ENCODE data around the gene RIMBP3C.
A peak's percentile ranks its signal among the peaks of the same experiment; 100 is the strongest.
"Not testable (repeated sequence)": the region's sequence is repeated elsewhere in the genome, so short reads cannot be mapped to it uniquely, and the experiment has no call there.

Gene RIMBP3C

DNA sequence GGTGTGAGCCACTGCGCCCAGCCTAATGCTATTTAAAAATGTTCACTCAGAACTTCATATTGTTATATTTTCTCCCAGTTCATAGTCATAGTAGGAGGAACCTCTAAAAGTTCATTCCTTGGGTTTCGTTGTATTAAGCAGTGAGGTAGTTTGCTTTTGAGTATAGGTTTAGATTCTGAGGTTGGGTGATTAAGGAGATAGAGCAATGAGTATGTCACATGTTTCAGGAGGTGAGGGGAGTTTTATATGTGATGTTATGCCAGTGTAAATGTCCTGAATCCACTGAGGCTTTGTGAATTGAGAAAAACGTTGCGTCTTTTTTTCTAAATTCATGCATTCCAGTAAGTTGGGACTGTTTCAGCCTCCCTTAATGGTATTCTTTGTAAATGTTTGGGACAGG is 20.4 kb upstream of the RIMBP3C start:
- no peak for DNase-seq

DNA sequence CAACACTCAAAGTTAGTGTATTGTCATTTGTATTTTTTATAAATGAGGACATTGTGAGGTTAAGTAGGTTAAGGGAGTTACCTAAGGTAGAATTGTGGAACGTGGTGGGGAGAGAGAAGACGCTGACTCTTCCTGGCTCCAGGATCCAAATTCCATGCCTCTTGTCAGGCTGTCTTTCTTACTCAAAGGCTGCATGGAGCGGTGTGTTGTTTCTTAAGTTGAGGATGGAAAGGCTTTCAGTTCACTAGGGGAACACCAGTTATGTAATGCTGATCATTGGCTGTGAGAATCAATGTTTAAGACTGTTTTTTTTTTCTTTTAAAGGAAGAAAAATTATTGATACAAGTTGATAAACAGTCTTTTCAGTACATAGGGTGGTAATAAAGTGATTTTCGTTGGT is 19.1 kb upstream of the RIMBP3C start:
- no peak for DNase-seq

DNA sequence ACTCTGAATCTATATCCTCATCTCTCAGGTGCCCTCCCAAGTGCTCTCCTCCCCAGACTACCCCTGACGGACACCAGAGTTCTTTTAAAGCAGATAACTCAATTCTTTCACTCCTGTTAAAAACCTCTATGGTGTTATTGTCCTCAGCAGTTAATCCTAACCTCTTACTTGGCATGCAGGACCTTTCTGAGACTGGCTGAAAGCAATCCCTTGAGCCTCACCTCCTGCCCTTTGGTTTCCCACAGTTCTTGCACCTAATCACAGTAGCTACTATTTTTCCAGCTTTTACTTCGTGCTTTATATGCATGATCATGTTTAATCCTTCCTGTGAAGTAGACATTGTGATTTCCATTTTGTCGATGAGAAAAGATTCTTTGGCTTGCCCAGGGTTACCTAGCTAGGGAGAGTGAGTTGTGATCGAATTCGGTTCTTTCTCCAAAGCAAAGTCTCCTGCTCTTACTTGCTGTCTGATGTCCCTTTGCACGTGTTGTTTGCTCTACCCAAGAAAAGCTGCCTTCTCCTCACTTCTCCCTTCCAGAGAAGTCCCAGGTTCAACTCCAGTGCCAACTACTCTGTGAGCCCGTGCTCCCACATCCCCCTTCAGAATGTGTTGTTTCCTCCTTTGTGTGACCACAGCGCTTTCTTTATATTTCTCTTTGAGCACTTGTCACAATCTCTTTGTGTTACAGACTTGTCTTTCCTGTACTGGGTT is 18.4 kb upstream of the RIMBP3C start:
- DNase-seq: peak; percentile 27

DNA sequence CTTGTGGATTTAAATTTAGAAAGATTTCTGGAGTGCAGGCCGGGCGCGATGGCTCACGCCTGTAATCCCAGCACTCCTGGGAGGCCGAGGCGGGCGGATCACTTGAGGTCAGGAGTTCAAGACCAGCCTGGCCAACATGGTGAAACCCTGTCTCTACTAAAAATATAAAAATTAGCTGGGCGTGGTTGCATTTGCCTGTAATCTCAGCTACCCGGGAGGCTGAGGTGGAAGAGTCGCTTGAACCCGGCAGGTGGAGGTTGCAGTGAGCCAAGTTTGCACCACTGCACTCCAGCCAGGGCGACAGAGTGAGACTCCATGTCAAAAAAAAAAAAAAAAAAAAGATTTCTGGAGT is 17.8 kb upstream of the RIMBP3C start:
- not testable (repeated sequence) for DNase-seq

DNA sequence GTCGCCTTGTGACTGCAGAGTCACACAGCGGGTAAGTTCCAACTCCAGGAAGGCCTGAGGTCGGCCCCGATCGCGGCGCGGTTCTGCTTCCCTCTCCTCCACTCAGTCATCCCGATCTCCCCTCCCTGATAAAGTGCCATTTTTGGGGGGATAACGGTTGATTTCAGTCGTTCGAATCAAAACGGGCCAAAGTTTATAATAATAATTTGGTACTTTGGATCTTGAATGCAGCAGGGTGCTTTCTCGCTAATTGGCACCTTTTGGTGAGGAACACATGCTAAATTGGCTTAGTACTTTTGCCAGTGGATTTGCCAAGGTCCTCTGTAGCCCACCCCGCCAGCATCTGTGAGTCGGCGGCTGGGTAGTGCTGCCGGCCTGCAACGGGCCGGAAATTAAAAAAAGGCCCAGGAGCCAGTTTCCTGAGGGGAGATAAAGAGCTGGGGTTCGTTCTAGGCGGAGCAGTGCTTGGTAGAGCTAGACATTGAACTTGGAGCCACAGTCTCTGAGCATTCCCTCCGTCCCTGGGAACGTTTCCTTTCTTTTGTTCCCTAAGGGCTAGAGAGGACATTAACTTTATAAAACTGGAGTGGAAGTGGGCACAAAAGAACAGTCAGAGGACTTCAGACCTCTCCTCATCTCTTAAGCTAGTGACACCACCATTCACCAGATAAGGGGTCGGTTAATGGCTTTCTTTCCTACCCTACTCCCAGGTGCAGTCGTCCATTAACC is 17.2 kb upstream of the RIMBP3C start:
- DNase-seq: peak; percentile 78

DNA sequence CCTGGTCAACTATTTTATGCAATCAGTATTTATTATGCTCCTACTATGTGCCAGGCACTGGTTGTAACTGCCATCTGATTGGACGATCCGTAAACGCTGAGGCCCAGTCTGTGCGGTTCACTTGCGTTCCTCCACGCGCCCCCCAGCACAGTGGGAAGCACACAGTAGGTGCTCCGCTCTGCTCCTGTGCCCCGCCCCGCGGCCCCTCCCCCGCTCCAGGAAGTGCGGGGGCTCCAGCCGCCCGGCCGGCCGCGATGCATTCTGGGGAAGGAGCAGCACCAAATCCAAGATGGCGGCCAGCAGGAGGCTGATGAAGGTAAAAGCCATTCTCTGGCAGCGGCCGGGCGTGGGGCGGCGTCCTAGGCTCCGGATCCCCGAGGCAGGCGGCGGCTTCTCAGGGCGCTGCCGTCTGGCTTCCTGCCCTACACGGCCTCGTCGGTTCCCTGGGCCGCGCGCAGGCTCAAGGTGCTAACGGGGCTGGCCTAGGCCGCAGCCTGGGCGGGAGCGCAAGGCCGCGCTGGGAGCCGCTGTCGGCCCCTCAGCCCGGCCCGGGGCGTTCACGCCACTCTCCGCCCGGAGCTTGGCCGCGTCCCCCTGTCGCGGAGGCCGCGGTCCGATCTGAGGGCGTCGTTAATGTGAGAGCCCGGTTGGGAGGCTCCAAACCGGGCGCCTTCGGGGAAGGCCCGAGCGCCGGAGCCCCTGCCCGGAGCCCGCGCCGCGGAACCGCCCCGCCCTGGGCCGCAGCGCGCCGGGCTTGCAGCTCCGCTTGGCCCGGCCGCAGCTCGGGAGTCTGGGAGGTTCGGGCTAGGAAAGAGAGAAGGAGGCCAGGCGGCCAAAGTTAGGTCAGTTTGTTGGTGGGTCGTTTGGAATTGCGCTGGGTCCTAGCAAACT is 16.4 kb upstream of the RIMBP3C start, which contains the start of gene UBE2L3:
UBE2L3 (plus strand) TSS at position 259 of the 891 bp plus-strand sequence; CDS start at position 290, 31 bp downstream.
- peak; percentile 89 for DNase-seq

DNA sequence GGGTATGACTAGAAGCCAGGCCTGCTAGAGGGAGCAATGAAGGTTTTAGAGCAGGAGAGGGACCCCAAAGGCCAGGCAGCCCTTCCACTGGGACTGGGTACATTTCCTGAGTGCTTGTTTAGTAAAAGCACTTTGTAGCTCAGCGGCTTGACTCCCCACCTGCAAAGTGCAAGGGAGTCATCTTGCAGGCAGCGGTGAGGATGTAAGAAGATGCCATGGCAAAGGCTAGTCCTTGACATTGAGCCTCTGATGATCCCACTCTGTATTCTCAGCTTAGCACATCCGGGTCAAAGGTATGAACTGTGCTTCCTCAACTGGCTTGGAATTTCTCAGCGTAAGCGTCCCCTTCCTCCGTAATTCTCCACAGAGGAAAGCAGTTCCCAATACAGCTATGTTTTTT is 13.2 kb upstream of the RIMBP3C start:
- no peak for DNase-seq

DNA sequence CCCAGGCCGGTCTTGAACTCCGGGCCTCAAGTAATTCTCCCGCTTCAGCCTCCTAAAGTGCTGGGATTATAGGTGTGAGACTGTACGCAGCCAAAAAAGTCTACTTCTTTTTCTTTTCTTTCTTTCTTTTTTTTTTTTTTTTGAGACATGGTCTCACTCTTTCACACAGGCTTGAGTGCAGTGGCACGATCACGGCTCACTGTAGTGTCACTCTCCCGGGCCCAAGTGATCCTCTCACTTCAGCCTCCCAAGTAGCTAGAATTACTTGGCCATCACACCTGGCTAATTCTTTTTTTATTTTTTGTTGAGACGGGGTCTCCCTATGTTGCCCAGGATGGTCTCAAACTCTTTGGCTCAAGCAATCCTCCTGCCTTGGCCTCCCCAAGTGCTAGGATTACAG is 12.7 kb upstream of the RIMBP3C start:
- DNase-seq: no peak

DNA sequence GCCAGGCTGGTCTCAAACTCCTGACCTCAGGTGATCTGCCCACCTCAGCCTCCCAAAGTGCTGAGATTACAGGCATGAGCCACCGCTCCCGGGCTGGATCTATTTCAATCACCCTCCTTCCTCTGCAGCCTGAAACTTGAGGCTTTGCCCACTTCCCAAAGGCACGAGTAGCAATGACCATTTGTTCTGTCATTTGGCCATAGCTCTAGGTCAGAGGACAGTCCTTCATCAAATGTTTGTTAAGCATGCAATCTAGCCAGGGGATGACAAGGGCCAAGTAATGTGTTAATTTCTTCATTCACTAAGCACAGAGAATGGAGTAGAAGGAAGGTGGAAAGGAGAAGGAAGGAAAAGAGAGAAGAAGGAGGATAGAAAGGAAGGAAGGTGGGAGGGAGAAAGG is 9.4 kb upstream of the RIMBP3C start:
- DNase-seq: not testable (repeated sequence)

DNA sequence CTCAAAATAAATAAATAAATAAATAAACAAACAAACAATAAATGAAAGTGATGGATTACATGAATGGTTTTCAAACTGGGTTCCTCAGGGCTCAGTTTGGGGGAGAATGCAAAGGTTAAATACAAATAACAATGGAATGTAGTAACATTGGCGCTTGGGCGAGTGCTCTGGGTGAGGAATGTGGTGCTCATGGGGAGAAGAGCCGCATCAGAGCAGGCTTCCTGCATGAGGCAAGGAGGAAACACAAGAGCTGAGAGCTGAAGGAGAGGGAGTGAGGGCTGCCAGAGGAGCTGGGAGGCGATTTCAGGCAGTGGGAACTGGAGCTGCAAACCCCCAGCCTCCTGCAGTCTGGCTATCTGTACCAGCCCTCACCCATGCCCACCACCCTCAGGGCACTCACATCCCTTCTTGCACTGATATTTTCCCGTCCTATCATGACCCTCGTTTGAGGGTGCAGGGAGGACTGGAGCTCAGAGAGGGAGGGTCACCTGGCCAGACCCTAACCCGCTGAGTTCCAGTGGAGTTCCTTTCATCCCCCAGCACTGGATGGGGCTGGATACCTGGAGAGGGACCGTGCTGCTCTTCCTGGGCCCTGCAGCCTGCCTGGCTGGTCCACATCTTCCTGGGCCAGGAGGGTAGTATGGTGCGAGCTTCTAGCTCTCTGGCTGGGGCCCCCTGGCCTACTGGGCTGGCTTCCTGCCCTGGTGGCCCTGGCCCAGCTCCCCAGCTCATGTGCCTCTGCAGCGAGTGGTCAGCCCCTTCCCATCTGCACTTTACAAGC is 8.3 kb upstream of the RIMBP3C start:
- not testable (repeated sequence) for DNase-seq

DNA sequence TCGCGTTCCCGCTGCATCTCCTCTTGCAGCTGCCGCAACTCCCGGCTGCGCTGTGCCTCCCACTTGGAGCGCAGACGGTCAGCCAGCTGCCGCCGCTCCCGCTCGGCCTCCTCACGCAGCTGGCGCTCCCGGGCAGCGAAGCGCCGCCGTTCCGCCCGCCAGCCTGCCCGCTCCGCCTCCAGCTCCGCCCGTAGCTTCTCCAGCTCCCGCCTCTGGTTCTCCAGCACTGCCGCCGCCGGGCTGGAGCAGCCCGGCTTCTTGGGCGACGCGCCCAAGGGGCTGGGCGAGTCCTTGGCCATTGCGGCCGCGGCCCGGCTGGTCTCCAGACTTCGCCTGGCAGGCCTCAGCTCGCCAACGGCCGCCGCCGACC is 598 bp downstream of the RIMBP3C start:
- DNase-seq: not testable (repeated sequence)

DNA sequence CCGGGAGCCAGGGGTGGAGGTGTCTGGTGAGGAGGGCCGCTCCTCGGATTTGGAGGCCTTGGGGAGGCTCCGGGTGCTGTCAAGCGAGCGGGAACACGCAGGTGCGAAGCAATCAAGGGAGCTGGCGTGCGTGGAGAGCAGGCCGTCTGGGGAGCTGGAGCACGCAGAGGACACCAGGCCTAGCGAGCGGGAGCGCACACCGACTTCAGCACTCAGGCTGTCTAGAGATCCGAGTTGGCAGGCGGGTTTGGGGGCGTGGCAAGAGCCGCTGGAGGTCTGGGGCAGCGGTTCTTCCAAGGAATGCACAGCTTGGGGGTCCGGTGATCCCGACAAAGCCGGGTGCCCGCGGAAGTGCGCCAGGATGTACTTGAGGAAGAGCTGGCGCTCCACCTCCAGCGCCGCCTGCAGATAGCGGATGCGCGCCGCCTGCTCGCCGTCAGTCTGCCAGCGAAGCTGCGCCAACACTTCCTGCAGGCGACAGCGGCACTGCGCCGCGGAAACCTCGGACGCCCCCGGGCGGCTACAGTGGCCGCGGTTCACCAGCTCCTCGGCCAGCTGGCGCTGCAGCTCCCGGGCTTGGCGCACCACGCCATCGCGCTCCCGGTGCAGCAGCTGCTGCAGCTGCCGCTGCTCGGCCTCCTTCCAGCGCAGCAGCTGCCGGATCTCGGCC is 1.1 kb downstream of the RIMBP3C start:
- DNase-seq: not testable (repeated sequence)

DNA sequence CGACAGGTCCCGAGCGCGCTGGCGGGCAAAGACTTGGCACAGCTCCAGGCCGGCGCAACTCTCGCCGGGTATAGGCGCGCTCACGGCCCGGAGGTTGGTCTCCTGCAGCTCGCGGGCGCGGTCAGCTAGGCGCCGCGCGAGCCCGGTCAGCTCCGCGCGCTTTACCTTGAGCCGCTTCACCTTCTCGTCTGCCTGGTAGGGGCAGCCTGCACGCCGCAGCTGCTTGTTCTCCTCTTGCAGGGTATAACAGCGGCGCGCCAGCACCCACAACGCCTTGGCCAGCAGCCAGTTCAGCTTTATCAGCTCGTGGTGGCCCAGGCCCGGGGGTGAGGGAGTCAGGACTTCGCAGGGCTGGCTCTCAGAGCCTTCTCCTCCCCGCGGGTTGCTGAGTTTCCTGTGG is 1.7 kb downstream of the RIMBP3C start:
- DNase-seq: not testable (repeated sequence)

DNA sequence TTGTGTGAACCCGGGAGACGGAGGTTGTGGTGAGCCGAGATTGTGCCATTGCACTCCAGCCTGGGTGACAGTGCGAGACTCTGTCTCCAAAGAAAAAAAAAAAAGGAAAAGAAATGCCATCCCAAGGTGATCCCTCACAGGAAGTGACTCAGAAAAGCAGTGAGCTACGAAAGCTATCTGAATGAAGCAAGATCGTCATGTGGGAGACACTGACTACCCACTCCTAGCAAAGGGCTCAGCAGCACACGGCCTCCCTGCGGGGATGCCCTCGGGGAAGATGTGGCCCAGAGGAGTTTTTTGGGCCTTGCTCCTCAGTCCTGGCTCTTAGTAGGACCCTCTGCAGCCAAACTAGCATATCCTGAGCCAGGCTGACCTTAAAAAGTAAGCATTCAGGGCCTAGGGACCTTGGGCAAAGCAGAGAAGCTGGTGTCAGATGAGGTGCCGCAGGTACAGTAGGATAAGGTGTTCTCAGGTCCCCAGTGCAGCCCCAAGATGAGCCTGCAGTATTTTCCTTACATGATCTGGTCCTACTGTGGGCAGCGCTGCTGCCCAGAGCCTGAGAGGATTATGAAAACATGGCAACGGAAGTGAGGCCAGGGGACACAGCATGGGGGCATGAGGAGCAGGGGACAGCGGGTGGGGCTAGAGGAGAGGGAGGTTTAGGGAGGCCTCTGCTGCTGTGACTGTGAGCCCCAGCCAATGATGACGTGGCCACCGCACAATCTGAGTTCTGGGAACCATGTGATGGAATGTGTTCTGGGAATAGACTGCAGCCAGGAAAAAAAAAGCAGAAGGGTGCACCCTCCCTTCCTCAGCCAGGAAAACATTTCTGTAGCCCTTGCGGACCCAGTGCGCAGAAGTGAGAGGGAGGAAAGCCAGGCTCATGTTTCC is 6.6 kb downstream of the RIMBP3C start:
- DNase-seq: not testable (repeated sequence)

DNA sequence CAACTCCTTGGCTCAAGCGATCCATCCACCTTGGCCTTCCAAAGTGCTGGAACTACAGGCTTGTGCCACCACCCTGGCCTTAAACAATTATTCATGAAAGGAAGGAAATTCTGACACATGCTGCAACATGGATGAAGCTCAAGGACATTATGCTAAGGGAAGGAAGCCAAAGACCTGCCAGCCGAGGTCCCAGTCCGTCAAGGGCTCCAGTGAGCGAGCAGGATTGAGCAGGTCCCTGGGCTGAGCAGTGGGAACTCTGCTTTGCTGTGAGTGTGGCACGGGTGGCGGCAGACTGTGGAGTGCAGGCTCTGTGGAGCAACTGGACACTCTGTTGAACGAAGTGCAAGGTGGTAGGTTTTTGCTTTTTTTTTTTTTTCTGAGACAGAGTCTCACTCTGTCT is 11.4 kb downstream of the RIMBP3C start:
- not testable (repeated sequence) for DNase-seq

DNA sequence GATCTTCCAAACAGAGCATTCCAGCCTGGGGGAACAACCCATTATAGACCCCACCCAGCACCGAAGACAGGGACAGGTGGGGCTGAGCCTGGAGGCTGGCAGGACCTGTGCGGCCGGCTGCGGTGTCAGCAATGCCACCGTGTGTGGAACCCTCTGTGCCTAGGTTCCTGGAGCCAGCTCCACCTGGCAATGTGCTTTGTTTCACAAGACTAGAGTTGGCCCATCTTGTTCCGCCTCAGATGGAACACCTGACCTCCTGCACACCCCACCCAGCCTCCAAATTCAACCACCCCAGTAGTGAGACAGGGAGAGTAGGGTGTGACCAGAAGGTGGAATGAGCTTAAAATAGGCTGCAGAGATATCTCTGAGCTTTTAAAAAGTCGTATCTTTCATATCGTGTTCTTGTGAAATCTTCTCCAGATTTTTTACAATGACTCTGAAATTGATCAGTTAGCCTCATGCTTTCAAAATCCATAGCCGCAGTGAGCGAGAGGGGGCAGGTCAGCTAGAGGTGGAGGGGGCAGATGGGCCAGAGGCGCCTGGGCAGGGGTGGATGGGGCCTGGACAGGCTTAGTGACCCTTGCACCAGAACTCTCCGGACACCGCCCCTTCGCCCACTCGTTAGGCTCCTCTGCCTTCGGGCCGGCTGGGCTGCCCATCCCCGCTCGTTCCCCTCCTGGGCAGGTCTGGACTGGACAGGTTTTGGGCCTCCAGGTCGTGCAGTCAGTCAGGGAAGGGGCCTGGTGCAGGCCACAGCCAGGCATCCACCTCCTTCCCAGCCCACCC is 18.2 kb downstream of the RIMBP3C start:
- DNase-seq: not testable (repeated sequence)

DNA sequence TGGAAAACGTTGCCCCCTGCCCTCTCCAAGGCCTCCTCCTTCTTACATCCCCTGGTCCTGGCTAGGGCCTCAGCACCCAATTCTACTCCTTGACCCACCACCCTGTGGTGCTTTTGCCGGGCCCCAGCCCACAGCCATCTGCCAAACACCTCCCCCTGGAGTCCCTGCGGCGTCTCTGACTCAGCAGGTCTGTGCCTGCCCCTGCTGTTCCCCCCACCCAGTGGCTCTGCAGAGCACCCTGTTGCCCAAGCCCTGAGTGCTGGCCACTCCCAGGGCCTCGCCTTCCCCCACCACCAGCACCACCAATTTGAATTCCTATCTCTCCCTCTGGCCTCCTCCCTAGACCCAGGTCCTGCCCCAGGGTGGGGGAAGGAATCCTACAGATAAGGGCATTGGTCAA is 19.7 kb downstream of the RIMBP3C start:
- DNase-seq: not testable (repeated sequence)

DNA sequence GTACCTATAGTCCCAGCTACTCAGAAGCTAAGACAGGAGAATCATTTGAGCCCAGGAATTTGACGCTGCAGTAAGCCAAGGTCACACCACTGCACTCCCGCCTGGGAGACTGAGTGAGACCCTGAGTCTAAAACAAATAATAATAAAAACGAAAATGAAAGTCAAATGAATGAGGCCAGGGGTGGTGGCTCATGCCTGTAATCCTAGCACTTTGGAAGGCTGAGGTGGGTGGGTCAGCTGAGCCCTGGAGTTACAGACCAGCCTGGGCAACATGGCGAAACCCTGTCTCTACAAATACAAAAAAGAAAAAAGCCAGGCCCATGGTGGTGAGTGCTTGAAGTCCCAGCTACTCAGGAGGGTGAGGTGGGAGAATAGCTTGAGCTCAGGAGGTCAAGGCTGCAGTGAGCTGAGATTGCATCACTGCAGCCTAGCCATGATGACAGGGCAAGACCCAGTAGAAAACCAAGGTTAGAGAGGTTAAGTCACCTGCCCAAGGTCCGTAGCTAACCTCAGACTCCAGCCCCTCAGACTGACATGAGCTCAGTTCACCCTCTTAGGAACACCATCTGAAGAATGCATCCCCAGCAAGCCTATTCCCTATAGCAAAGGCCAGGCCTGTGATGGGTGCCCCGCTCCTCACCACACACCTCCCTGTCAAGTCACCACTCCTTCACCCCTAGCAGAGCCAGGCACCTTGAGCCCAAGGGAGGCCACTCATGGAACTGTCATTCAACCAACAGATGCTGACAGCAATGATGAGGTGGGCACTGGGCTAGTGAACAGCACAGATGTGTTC is 24.4 kb downstream of the RIMBP3C start:
- DNase-seq: not testable (repeated sequence)
